GM19193 (cell line): ENCODE data around the gene PAQR8.

ENCODE experiments used
- POLR2A ChIP-seq: IDR thresholded peaks from 4 replicates; pipeline ENCODE4 v1.6.1; 2011; ENCODE audit not compliant: insufficient read depth, insufficient read length; ENCODE audit errors: extremely low read depth

The PAQR8 gene

GRCh38 chr6:52435345-52435744, 73.4 kb downstream of the PAQR8 start:
- no peak for TF ChIP-seq POLR2A

- TF ChIP-seq POLR2A = no peak
These were observed 77.0 kb downstream of the PAQR8 start for GRCh38 chr6:52438926-52439325.

GRCh38 chr6:52454556-52454955, 92.6 kb downstream of the PAQR8 start:
- TF ChIP-seq POLR2A = no peak

- TF ChIP-seq POLR2A = no peak
These were observed 95.1 kb downstream of the PAQR8 start for GRCh38 chr6:52457096-52457495.
